HG02763 (cell line): ENCODE measurements around the gene IL17REL.

Experiments
- ATAC-seq: cut with Tn5 transposase; IDR thresholded peaks from one replicate; pipeline ENCODE4 v1.9.1; 2021; ENCODE audit warnings: mild to moderate bottlenecking, moderate library complexity; ENCODE audit not compliant: unreplicated experiment

IL17REL gene

GRCh38 chr22:50027639-50028537, 15.3 kb upstream of the IL17REL start:
- ATAC-seq, result no peak

GRCh38 chr22:50025993-50026392, 13.4 kb upstream of the IL17REL start:
- no peak for ATAC-seq

- no peak for ATAC-seq
Measured at GRCh38 chr22:50022171-50022819, 9.7 kb upstream of the IL17REL start.

GRCh38 chr22:50020606-50021005, 8.0 kb upstream of the IL17REL start:
- no peak for ATAC-seq

GRCh38 chr22:50019316-50019715, 6.8 kb upstream of the IL17REL start:
- ATAC-seq, result no peak

GRCh38 chr22:50018608-50019285, 6.2 kb upstream of the IL17REL start:
- ATAC-seq, result no peak

GRCh38 chr22:50017701-50018224, 5.2 kb upstream of the IL17REL start:
- no peak for ATAC-seq

GRCh38 chr22:50016988-50017700, 4.6 kb upstream of the IL17REL start:
- ATAC-seq, result peak; percentile 58

- no peak for ATAC-seq
Measured at GRCh38 chr22:50016308-50016987, 3.9 kb upstream of the IL17REL start.

- no peak for ATAC-seq
Measured at GRCh38 chr22:50015451-50016307, 3.1 kb upstream of the IL17REL start.

- no peak for ATAC-seq
Measured at GRCh38 chr22:50014655-50015401, 2.3 kb upstream of the IL17REL start.

GRCh38 chr22:50014053-50014501, 1.5 kb upstream of the IL17REL start:
- no peak for ATAC-seq

GRCh38 chr22:50011447-50012210, 936 bp downstream of the IL17REL start:
- ATAC-seq, result no peak

GRCh38 chr22:50010676-50011446, 1.7 kb downstream of the IL17REL start:
- ATAC-seq, result no peak

- no peak for ATAC-seq
Measured at GRCh38 chr22:50009765-50010675, 2.5 kb downstream of the IL17REL start.

GRCh38 chr22:50009251-50009650, 3.3 kb downstream of the IL17REL start:
- ATAC-seq, result no peak
